Karpas-422 (cell line): ENCODE measurements around the gene DIP2C. TPM values are rescaled to one million over a fixed set of nuclear protein-coding genes. Genes with fewer than 3 reads are reported as not detected.

ENCODE experiments used
- DNase-seq: peaks from one replicate; pipeline ENCODE4 v3.0.0-alpha.2; 2015
- H2AFZ ChIP-seq: fragments of 200-600 bp; sonication (generic); 2 replicates; pipeline ENCODE4 v1.6.1; 2014; ENCODE audit warnings: antibody characterized with exemption, low read length, mixed read lengths
- H3K27ac ChIP-seq: fragments of 200-600 bp; sonication (generic); 2 replicates; pipeline ENCODE4 v1.5.1; 2014; ENCODE audit warnings: mild to moderate bottlenecking, low read length, moderate library complexity
- H3K27me3 ChIP-seq: fragments of 200-600 bp; sonication (generic); 2 replicates; pipeline ENCODE4 v1.6.1; 2014; ENCODE audit warnings: low read length, mixed read lengths
- H3K36me3 ChIP-seq: fragments of 200-600 bp; sonication (generic); 2 replicates; pipeline ENCODE4 v1.6.1; 2014; ENCODE audit warnings: low read length, mixed read lengths; ENCODE audit not compliant: insufficient read depth
- H3K4me1 ChIP-seq: fragments of 200-600 bp; sonication (generic); 2 replicates; pipeline ENCODE4 v1.6.1; 2014; ENCODE audit warnings: mild to moderate bottlenecking, low read length, mixed read lengths
- H3K4me2 ChIP-seq: fragments of 200-600 bp; sonication (generic); 2 replicates; pipeline ENCODE4 v1.6.1; 2014; ENCODE audit warnings: low read length, low read depth, mild to moderate bottlenecking; ENCODE audit not compliant: poor library complexity, severe bottlenecking
- H3K4me3 ChIP-seq: fragments of 200-600 bp; sonication (generic); 2 replicates; pipeline ENCODE4 v1.5.1; 2014; ENCODE audit warnings: mild to moderate bottlenecking, antibody characterized with exemption, low read length, mixed read lengths
- H3K79me2 ChIP-seq: fragments of 200-600 bp; sonication (generic); 2 replicates; pipeline ENCODE4 v1.6.1; 2014; ENCODE audit warnings: mild to moderate bottlenecking, low read length, mixed read lengths
- H3K9ac ChIP-seq: fragments of 200-600 bp; sonication (generic); 2 replicates; pipeline ENCODE4 v1.6.0; 2014; ENCODE audit warnings: low read length
- H3K9me2 ChIP-seq: fragments of 200-600 bp; sonication (generic), shearing (Covaris generic); replicated peaks from 2 replicates; pipeline ENCODE4 v1.6.0; 2014; ENCODE audit warnings: mild to moderate bottlenecking, low read length, moderate library complexity; ENCODE audit not compliant: insufficient read depth
- H3K9me3 ChIP-seq: fragments of 300-700, 200-600 bp; sonication (generic); 2 replicates; pipeline ENCODE4 v1.6.1; 2014; ENCODE audit warnings: low read length, mixed read lengths
- H4K20me1 ChIP-seq: fragments of 200-600 bp; sonication (generic); 2 replicates; pipeline ENCODE4 v1.6.1; 2014; ENCODE audit warnings: mild to moderate bottlenecking, antibody characterized with exemption, low read length, low read depth; ENCODE audit not compliant: insufficient read depth
- total RNA-seq: library from RNA; depleted of rRNA; stranded (reverse); fragments of >200 nt; shearing (Covaris generic); gene quantifications from 2 replicates; pipeline ENCODE4 v1.2.3, GENCODE V29; 2014; ENCODE audit warnings: low replicate concordance

DIP2C gene
- total RNA-seq, 1 experiment from 2014 or later = 0.11 TPM

DNA sequence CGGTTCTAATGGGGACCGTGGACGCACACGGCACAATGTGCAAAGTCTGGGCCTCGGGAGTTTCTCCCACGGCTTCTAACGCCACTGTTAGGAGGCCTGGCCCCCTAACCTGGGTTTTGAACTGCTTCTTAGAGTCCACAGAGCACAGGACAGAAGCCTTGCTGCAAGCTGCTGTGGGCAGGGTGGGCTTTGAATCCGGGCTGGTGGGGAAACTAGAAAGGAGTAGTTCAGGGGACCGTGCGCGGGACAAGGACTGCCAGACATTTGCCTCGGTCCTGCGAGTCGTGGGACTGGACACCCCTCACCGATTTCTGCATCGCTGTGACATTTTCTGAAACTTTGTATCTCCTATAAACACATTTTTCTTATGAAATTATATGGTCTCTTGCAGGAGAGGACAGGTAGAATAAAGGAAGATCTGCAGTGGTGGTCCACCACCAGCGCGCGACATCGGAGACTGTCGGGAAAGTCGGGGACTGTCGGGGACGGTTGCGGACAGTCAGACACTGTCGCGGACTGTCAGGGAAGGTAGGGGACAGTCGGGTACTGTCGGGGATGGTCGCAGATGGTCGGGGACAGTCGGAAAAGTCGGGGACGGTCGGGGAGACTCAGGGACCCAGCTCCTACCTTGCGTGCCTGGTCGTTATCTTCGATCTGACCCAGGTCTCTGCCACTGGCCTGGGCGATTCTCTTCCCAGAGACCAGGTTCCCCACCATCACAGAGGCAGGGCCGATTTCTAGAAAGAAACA lies 332.1 kb downstream of the DIP2C start:
- no peak overlapping the region for H3K4me3 ChIP-seq
- DNase-seq = no peak
- no peak overlapping the region for H2AFZ ChIP-seq

DNA sequence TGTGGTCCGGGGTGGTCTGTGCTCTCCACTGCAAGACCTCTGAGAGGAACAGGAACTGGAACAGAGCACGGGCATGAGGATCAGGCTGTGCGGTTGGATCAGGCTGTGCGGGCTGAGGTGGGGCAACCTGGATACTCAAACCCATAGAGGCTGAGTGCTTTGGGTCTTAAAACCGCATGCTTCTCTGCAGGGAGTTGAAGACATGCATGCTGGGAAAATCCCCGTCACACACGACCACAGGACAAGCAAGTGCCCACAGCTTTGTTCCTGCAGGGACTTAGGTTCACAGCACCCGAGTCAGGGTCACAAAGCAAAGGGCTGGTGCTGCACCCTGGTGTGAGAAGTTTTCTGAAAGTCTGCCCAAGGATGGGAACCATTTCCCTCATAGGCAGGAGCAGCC lies 333.0 kb downstream of the DIP2C start:
- 0 out of 2 replicates have a peak, but pooled peaks cover 3% of the 10 kb centered on the region for H4K20me1 ChIP-seq
- H3K9me3 ChIP-seq = no peaks in the 10 kb centered on the region
- no peak for DNase-seq
- H2AFZ ChIP-seq = no peak overlapping the region
- no peak overlapping the region for H3K4me2 ChIP-seq
- H3K4me3 ChIP-seq = no peak overlapping the region
- no peaks in the 10 kb centered on the region for H3K27me3 ChIP-seq
- no peak overlapping the region for H3K27ac ChIP-seq
- H3K79me2 ChIP-seq = no peaks in the 10 kb centered on the region
- H3K9ac ChIP-seq = no peak overlapping the region
- no peaks in the 10 kb centered on the region for H3K4me1 ChIP-seq
- H3K9me2 ChIP-seq = no peaks in the 10 kb centered on the region
- H3K36me3 ChIP-seq = no peaks in the 10 kb centered on the region

More for the DNA sequence above, 332.1 kb downstream of the DIP2C start:
- Histone ChIP-seq H3K9ac (no peak overlapping the region), H3K27ac (no peak overlapping the region), H3K9me3 (no peaks in the 10 kb centered on the region), H3K4me2 (no peak overlapping the region), H3K9me2 (no peaks in the 10 kb centered on the region), H3K79me2 (no peaks in the 10 kb centered on the region), H4K20me1 (0 out of 2 replicates have a peak, but pooled peaks cover 3% of the 10 kb centered on the region), H3K27me3 (no peaks in the 10 kb centered on the region), H3K36me3 (no peaks in the 10 kb centered on the region), H3K4me1 (no peaks in the 10 kb centered on the region)

DNA sequence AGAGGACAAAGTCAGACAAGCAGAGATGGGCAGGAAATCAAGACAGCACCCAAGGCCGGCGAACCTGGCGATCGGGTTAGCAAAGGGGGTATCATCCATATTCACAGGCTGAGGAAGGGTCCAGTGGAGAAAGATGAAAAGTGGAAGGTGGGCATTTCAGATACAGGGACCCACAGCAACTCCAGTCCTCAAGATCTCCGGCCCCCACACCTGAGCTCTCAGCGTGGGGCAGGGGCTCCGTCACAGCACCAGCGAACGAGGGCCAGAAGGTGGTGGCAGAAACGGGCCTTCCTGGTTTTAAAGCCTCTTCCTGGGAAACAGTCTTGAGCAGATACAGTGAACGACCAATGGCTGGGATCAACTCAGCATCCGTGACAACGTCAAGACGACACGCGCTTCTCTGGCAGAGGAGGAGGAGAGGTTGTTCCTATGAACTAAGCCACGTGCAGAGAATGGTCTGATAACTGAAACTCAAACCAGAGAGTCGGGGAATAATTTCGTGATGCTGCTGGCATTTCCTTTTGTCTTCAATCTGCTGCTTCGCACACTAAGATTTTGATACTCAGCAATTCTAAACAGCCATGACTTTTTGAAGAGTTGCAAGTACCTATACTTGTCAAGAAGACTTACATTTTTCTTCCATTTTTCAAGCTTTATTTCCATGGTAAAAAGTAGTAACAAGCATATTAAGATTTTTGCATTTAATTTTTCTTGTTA lies 334.4 kb downstream of the DIP2C start:
- Histone ChIP-seq H3K79me2 (no peaks in the 10 kb centered on the region), H3K4me2 (no peak overlapping the region), H2AFZ (no peak overlapping the region), H3K4me3 (no peak overlapping the region), H3K9ac (no peak overlapping the region), H3K9me3 (no peaks in the 10 kb centered on the region), H3K27me3 (no peaks in the 10 kb centered on the region), H3K36me3 (no peaks in the 10 kb centered on the region), H3K9me2 (no peaks in the 10 kb centered on the region), H4K20me1 (no peaks in the 10 kb centered on the region), H3K27ac (no peak overlapping the region), H3K4me1 (no peaks in the 10 kb centered on the region)
- DNase-seq = no peak

DNA sequence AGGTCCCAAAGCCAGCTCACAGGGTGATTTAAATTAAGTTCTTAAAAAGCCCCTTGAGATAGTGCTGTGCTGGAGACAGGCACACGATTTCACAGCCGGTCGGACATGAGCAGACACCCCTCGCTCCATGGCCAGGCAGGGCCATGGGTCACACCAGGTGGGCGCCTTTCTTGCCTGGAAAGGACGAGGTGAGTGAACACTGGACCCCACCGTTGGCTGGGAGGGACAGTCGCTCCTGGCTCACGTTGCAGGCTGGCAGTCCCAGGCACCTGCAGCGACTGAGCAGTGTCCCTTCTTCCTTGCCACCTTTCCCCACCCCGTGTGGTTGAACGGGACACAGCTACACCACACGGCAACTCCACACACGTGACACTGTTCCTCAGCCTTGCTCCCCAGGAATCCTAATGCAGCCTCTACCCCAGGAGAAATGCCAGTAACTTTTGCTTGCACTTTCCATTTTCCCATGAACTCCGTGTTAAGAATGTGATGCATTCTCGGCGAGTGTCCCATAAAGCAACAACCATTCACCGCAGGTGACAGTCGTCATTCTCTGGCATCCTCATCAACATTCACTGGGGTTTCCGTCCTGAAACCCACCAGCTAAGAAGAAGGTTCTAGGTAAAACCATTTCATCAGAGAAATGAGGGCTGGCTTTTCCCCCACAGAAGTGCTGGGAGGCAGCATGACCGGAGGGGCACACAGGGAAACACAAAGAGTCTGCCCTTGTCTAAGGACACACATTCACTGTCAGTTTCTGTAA lies 336.8 kb downstream of the DIP2C start:
- DNase-seq = no peak
- no peaks in the 10 kb centered on the region for H3K36me3 ChIP-seq
- H3K27ac ChIP-seq = no peak overlapping the region
- H2AFZ ChIP-seq = no peak overlapping the region
- no peaks in the 10 kb centered on the region for H3K4me1 ChIP-seq
- no peaks in the 10 kb centered on the region for H3K27me3 ChIP-seq
- H4K20me1 ChIP-seq = no peaks in the 10 kb centered on the region
- no peaks in the 10 kb centered on the region for H3K9me3 ChIP-seq
- H3K9me2 ChIP-seq = no peaks in the 10 kb centered on the region
- H3K9ac ChIP-seq = no peak overlapping the region
- no peak overlapping the region for H3K4me2 ChIP-seq
- H3K4me3 ChIP-seq = no peak overlapping the region
- H3K79me2 ChIP-seq = no peaks in the 10 kb centered on the region

DNA sequence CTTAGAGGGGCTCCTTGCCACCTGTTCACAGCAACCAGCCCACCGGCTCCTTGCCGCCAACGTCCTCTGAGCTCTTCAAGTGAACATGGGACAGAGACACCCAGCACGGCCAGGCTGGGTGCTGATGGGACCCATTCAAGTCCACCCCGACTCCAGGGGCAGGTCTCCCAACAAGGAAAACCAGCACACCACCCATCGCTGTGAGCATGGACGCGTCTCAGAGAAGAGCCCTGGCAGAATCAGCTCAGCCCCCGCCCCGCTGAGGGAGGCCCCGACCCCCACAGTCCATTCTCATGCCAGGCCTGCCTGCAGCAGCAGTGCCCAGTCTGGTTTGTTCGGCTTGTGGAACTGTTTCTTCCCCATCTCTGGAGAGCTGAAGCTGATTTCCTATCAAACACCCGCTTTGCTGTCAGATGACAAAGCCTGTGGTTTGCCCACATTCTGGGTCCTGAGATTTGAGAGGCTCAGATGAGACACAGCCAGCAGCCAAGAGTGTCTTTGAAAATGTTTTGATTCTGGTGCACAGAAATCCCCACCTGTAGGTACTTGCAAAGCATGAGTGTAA lies 337.6 kb downstream of the DIP2C start:
- Histone ChIP-seq H3K9ac (no peak overlapping the region), H3K4me2 (no peak overlapping the region), H3K9me2 (no peaks in the 10 kb centered on the region), H3K27ac (no peak overlapping the region), H3K36me3 (no peaks in the 10 kb centered on the region), H4K20me1 (no peaks in the 10 kb centered on the region), H2AFZ (no peak overlapping the region), H3K4me1 (no peaks in the 10 kb centered on the region), H3K27me3 (no peaks in the 10 kb centered on the region), H3K4me3 (no peak overlapping the region), H3K9me3 (no peaks in the 10 kb centered on the region), H3K79me2 (no peaks in the 10 kb centered on the region)
- no peak for DNase-seq

DNA sequence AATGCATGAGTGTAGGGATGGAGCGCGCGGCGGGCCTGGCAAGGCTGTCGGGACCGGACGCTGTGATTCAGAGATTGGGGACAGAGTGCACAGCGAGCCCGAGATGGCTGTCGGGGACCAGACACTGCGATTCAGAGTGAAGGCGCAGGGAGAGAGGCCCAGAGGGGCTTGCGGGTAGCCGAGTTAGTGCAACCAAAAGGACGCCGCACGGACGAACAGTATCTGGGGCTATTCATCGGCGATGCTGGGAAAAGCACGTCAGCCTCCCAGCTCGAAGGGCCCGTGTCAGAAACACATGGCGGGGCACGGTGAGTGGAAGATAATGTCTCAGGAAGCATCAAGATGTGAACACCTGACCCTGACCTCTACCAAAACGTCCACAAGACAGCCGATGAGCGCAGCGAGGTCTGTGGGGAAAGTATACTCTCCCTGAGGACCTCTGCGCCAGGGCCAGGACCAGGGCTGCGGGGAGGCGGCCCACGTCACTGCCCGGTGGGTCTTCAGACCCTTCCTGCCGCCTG lies 338.4 kb downstream of the DIP2C start:
- no peaks in the 10 kb centered on the region for H3K36me3 ChIP-seq
- H3K4me2 ChIP-seq = no peak overlapping the region
- H3K4me1 ChIP-seq = no peaks in the 10 kb centered on the region
- no peak overlapping the region for H3K4me3 ChIP-seq
- no peaks in the 10 kb centered on the region for H3K9me2 ChIP-seq
- no peaks in the 10 kb centered on the region for H3K79me2 ChIP-seq
- H3K27ac ChIP-seq = no peak overlapping the region
- H3K9ac ChIP-seq = no peak overlapping the region
- H2AFZ ChIP-seq = no peak overlapping the region
- H3K27me3 ChIP-seq = no peaks in the 10 kb centered on the region
- no peaks in the 10 kb centered on the region for H4K20me1 ChIP-seq
- H3K9me3 ChIP-seq = no peaks in the 10 kb centered on the region
- no peak for DNase-seq

DNA sequence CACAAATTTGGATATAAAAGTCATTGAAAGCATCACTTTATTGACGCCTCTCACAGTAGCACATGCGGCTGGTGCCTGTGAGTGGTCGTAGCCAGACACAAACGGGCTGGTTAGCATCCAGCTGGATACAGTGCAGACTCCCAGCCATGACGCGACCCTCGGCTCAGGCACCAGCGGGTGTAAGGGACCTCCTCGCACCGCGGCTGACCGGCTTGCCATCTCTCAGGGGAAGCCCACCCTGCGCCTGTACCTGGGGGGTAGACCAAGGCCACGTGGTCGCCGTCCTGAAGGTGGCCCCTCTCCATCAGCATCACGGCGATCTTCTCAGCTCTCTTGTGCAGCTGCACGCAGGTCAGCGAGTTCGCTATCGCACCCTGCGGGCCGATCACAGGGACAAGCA lies 340.4 kb downstream of the DIP2C start:
- Histone ChIP-seq H3K4me3 (no peak overlapping the region), H3K9me2 (no peaks in the 10 kb centered on the region), H3K27me3 (no peaks in the 10 kb centered on the region), H3K79me2 (no peaks in the 10 kb centered on the region), H3K4me2 (no peak overlapping the region), H4K20me1 (no peaks in the 10 kb centered on the region), H3K9me3 (no peaks in the 10 kb centered on the region), H3K27ac (no peak overlapping the region), H3K36me3 (no peaks in the 10 kb centered on the region), H2AFZ (no peak overlapping the region), H3K4me1 (no peaks in the 10 kb centered on the region), H3K9ac (no peak overlapping the region)
- DNase-seq = no peak

DNA sequence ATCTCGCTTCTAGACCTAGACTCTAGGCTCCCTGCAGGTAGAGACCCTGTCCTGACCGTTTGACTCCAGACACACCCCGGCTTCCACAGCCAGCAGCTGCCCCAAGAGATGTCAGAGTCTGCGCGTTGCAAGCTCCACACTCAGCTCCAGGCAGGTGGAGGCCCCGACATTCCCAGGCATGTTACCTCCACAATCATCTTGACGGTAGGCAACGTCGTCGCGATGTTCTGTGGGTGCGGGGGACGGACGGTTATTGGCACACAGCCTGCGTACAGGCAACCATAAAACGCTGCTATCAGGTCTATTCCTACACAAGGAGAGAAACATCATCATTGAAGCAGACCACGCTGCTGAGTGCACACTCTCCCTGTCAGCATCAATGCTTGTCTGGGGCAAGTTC lies 341.0 kb downstream of the DIP2C start:
- Histone ChIP-seq H3K4me2 (no peak overlapping the region), H3K9me2 (no peaks in the 10 kb centered on the region), H3K4me1 (no peaks in the 10 kb centered on the region), H3K27me3 (no peaks in the 10 kb centered on the region), H3K36me3 (no peaks in the 10 kb centered on the region), H4K20me1 (no peaks in the 10 kb centered on the region), H3K79me2 (no peaks in the 10 kb centered on the region), H3K9ac (no peak overlapping the region), H3K4me3 (no peak overlapping the region), H3K27ac (no peak overlapping the region), H3K9me3 (no peaks in the 10 kb centered on the region), H2AFZ (no peak overlapping the region)
- DNase-seq = no peak
